Brain microvascular endothelial cell (primary cell): ENCODE measurements around the gene PLCB3.

Source experiments
- DNase-seq: peaks from one replicate; pipeline ENCODE4 v3.0.0-alpha.2; 2020
- H3K27ac ChIP-seq: fragments of 250-450 bp; sonication (Bioruptor Pico); 2 replicates; pipeline ENCODE4 v1.5.1; 2020; ENCODE audit warnings: mild to moderate bottlenecking, moderate library complexity
- H3K27me3 ChIP-seq: fragments of 250-450 bp; sonication (Bioruptor Pico); replicated peaks from 2 replicates; pipeline ENCODE4 v1.5.1; 2020; ENCODE audit warnings: mild to moderate bottlenecking
- H3K36me3 ChIP-seq: fragments of 250-450 bp; sonication (Bioruptor Pico); replicated peaks from 2 replicates; pipeline ENCODE4 v1.5.1; 2020; ENCODE audit warnings: mild to moderate bottlenecking
- H3K4me3 ChIP-seq: 2 replicates; pipeline ENCODE4 v1.5.1; 2011; ENCODE audit warnings: low read depth, mild to moderate bottlenecking, control low read depth, low read length, moderate library complexity
- CTCF ChIP-seq: IDR thresholded peaks from 2 replicates; pipeline ENCODE4 v1.5.1; 2011; ENCODE audit warnings: low read depth, mild to moderate bottlenecking, moderate library complexity, low read length, control low read depth, inconsistent platforms; ENCODE audit errors: missing control alignments
- in situ Hi-C: cut with HindIII; loops from 2 replicates; pipeline ENCODE4 v1.10.0; 2017; ENCODE audit warnings: low sequenced_read_pairs, low pct_ligation_motif_present

Gene PLCB3

GRCh38 chr11:64252003-64252872 is 908 bp downstream of the PLCB3 start:
- TF ChIP-seq CTCF = peak; percentile 65
- Histone ChIP-seq H3K27me3 (no peaks in the 10 kb centered on the region), H3K4me3 (peak overlapping the region; percentile 77), H3K27ac (no peak overlapping the region), H3K36me3 (peaks cover 25% of the 10 kb centered on the region)
- in situ Hi-C loops = no loop called here
- no peak for DNase-seq

GRCh38 chr11:64253043-64253442 is 1.7 kb downstream of the PLCB3 start:
- Histone ChIP-seq H3K4me3 (peak overlapping the region; percentile 77), H3K27ac (no peak overlapping the region)
- in situ Hi-C loops = no loop called here

GRCh38 chr11:64253481-64253880 is 2.2 kb downstream of the PLCB3 start:
- DNase-seq = no peak
- H3K27ac ChIP-seq = no peak overlapping the region
- no peak for TF ChIP-seq CTCF
- H3K4me3 ChIP-seq = no peak overlapping the region
- in situ Hi-C loops = no loop called here
- no peaks in the 10 kb centered on the region for H3K27me3 ChIP-seq
- H3K36me3 ChIP-seq = peaks cover 34% of the 10 kb centered on the region

More at GRCh38 chr11:64253043-64253442, 1.7 kb downstream of the PLCB3 start:
- peaks cover 29% of the 10 kb centered on the region for H3K36me3 ChIP-seq
- no peak for TF ChIP-seq CTCF
- H3K27me3 ChIP-seq = no peaks in the 10 kb centered on the region
- DNase-seq = no peak

GRCh38 chr11:64254326-64254725 is 3.0 kb downstream of the PLCB3 start:
- H3K27me3 ChIP-seq = no peaks in the 10 kb centered on the region
- H3K36me3 ChIP-seq = peaks cover 42% of the 10 kb centered on the region
- TF ChIP-seq CTCF = no peak

GRCh38 chr11:64255135-64256128 is 4.1 kb downstream of the PLCB3 start:
- TF ChIP-seq CTCF = no peak
- DNase-seq = no peak
- in situ Hi-C loops = no loop called here
- Histone ChIP-seq H3K27ac (no peak overlapping the region), H3K27me3 (no peaks in the 10 kb centered on the region), H3K4me3 (no peak overlapping the region), H3K36me3 (peaks cover 52% of the 10 kb centered on the region)

More at GRCh38 chr11:64254326-64254725, 3.0 kb downstream of the PLCB3 start:
- H3K4me3 ChIP-seq = no peak overlapping the region
- no peak overlapping the region for H3K27ac ChIP-seq
- in situ Hi-C loops = no loop called here
- no peak for DNase-seq
